HL-60/S4 (cell line): ENCODE data around the gene ZNF581.

Source experiments
- in situ Hi-C: fragments of 300-500 bp; cut with MboI; formaldehyde crosslinking; loops from 2 replicates; pipeline ENCODE4 v1.14.3; 2022; ENCODE audit warnings: low sequenced_read_pairs

The ZNF581 gene

GRCh38 chr19:55691561-55692481, 48.4 kb downstream of the ZNF581 start:
- in situ Hi-C loops = no loop called here

DNA sequence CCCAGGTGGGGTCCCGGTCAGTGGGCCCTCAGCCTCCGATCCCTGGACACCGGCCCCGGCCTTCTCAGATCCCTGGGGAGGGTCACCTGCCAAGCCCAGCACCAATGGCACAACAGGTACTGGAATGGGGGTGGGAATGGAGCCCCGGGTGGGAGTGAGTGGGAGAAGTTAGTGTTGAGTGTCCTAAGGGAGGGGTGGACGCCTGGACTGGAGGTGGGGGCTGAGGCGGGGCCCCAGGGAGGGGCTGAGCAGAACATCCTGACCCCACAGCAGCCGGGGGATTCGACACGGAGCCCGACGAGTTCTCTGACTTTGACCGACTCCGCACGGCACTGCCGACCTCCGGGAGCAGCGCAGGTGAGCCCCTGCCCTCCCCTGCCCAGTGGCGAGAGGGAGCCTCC, 49.2 kb downstream of the ZNF581 start:
- in situ Hi-C loops = no loop called here

- in situ Hi-C loops = no loop called here
Observed at GRCh38 chr19:55693336-55693974, 50.0 kb downstream of the ZNF581 start.

GRCh38 chr19:55694241-55694655, 50.8 kb downstream of the ZNF581 start:
- in situ Hi-C loops = no loop called here

DNA sequence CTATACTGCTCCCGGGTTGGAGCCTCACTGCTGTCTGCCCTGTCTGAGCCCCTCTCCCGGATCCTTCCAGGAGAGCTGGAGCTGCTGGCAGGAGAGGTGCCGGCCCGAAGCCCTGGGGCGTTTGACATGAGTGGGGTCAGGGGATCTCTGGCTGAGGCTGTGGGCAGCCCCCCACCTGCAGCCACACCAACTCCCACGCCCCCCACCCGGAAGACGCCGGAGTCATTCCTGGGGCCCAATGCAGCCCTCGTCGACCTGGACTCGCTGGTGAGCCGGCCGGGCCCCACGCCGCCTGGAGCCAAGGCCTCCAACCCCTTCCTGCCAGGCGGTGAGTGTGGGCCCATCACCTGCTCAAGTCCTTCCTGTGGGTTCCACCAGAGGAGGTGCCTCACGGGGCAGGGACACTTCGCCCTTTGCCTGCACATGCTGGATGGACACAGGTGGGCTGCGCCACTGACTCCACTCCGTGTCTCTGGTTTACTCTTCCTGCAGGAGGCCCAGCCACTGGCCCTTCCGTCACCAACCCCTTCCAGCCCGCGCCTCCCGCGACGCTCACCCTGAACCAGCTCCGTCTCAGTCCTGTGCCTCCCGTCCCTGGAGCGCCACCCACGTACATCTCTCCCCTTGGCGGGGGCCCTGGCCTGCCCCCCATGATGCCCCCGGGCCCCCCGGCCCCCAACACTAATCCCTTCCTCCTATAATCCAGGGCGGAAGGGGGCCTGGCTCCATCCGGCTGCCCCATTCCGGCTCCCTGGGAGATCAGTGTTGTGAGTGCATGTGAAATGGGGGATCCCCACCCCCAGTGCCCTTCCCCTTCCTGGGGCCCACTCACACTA, 51.4 kb downstream of the ZNF581 start:
- in situ Hi-C loops = no loop called here
